EL (cell line): ENCODE results near the gene PTMA.
A peak's percentile ranks its signal among the peaks of the same experiment; 100 is the strongest.
"Not testable (repeated sequence)": the region's sequence is repeated elsewhere in the genome, so short reads cannot be mapped to it uniquely, and the experiment has no call there.

Source experiments
- DNase-seq: peaks from one replicate; pipeline ENCODE4 v3.0.0-alpha.2; 2016

The PTMA gene

DNA sequence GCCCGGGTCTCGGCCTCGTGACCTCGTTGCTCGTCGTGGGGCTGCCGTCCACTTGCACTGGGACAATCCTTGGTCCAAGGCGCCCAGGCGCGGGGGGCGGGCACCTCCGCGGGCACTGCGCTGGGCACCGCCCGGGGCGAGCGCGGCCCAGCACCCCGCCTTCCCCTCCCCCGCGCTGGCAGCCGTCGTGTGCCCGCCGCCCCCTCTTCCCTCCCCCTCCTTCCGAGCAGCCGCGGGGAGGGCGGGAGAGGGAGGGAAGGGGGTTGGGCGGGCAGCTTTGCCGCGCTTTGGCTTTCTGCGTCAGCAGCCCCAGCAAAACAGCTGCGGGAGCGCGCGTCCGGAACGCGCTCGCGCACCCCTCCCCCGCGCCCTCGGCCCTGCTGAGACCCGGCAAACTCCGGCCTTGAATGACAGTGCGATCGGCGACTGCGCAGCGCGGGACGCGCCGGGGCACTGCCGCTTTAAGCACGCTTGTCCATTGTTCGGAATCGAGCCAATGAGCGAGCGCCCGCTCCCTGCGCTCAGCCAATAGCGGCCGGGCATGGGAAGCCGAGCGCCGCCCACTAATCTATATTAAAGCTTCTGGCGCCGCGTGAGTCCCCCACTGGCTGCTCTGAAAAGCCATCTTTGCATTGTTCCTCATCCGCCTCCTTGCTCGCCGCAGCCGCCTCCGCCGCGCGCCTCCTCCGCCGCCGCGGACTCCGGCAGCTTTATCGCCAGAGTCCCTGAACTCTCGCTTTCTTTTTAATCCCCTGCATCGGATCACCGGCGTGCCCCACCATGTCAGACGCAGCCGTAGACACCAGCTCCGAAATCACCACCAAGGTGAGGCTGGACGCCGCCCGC, at the start of gene PTMA:
TSS of gene PTMA (plus strand) at position 599 of the 846 bp plus-strand sequence. CDS start at position 781, 182 bp downstream.
- DNase-seq = peak; percentile 99

DNA sequence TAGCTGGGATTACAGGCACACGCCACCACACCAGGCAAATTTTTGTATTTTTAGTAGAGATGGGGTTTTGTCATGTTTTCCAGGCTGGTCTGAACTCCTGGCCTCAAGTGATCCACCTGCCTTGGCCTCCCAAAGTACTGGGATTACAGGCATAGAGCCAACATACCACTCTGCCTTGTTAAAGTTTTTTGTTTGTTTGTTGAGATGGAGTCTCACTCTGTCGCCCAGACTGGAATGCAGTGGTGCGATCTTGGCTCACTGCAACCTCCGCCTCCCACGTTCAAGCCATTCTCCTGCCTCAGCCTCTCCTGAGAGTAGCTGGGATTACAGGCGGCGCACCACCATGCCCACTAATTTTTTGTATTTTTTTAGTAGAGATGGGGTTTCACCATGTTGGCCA, 48.3 kb upstream of the PTMA start:
- not testable (repeated sequence) for DNase-seq

DNA sequence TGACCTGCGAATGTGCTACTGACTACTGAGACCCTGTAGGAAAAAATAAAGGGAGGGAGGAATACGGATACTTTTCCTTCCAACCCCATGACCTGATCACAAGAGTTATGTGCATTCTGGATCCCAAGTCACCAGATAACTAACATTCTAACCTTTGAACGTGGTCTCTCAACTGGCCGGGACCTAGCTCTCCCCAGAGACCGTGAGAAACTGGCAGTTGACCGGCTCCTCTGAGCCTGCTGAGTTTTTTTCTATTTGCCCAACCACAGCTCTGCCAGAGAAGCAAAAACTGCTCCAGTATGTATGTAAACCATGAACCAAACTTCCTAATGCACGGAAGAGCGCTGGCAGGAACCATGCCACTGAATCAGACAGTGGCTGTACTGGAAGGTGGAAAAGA, 47.5 kb upstream of the PTMA start:
- DNase-seq = no peak

DNA sequence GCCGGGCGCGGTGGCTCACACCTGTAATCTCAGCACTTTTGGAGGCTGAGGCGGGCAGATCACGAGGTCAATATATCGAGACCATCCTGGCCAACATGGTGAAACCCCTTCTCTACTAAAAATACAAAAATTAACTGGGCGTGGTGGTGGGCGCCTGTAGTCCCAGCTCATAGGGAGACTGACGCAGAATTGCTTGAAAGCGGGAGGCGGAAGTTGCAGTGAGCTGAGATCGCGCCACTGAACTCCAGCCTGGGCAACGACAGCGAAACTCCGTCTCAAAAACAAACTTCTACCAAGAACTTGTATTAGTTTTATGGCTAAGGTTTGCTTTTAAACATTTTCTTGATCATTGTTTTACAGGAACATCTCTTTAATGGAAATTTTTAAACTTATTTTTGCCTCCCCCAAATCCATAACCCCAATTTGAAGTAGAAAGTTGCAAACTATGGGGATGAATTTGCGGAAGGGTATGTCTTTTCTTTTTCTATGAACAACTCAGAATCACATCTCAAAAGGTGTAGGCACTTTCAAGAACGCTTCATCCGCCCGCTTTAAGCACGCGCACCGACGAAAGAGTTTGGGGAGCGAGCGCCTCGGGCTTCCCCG, 46.8 kb upstream of the PTMA start:
- DNase-seq = no peak

DNA sequence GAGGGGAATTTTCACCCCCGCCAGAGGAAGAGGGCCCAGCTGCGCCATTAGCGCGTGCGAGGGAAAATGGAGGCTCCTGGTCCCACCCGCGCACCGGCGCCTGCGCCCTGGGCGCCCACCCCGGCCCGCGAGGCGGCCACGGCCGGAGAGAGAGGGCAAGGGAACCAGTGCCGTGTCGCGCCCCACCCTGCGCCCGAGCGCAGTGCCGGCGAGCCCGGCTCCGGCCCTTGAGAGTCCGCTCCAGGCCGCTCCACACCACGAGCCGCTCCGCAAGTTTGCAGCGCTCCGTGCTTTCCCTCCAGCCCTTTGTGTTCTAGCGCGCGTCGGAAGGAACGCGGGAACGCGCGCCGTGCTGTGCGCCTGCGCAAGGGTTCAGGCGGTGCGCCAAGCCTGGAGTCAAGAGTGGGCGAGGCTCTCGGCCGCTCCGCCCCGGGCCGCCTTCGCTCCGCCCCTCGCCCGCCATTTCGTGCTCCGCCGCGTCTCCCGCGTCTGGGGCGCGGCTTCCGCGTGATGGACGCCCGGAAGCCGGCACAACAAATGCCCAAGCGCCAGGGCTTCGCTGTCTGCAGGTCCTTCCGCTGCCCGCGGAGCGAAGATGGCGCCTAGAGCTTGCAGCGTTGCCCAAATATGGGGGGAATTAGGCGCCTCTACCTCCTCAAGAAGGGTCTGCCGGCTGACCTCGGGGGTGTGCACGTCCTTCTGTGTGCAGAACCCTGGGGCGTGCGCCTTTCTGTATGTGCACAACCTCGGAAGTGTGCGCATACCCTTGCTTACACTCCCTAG, 46.1 kb upstream of the PTMA start:
- DNase-seq = peak; percentile 93

- no peak for DNase-seq
Measured at GRCh38 chr2:231662811-231663457, 45.4 kb upstream of the PTMA start.

DNA sequence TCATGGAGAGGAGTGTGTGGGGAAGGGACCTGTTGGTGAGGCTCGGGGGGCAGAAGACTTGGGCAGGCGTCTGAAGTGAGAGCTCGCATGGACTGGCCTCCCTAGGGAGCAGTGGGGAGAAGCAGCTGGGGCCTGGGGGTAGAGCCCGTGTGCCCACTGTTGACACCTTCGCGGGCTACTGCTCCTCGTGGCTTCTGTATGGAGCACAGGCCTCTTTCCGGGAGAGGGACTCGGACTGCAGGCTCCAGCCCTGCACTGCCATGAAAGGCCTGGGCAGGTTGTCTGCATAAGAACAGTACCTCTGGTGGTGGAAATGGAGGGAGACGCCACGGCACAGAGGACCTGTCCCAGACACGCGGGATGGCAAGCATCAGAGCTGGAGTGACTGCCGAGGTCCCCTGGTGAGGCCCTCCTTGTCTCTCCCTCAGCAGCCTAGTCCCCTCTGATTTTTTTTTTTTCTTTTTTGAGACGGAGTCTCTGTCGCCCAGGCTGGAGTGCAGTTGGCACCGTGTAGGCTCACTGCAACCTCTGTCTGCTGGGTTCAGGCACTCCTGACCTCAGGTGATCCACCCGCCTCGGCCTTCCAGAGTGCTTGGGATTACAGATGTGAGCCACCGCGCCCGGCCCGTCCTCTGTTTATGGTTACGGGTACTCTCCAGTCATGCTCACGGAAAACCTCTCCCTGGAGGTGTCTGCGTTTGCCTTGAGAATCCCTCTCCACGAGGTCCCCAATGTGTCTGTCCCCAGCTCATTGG, 44.7 kb upstream of the PTMA start:
- DNase-seq = no peak

DNA sequence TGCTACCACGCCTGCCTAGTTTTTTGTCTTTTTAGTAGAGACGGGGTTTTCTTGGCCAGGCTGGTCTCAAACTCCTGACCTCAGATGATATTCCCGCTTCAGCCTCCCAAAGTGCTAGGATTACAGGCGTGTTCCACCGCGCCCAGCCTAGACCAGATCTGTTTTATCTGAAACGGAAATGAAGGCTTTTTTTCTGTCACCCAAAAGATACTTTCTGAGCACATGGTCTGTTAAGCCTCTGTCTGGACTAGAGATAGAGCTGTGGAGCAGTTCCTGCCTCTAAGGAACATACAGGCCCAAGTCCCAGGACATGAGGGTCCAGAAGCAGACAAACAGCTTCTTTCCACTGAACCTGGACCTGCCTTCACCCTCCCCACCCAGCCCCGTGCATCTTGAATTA, 43.6 kb upstream of the PTMA start:
- DNase-seq = no peak

DNA sequence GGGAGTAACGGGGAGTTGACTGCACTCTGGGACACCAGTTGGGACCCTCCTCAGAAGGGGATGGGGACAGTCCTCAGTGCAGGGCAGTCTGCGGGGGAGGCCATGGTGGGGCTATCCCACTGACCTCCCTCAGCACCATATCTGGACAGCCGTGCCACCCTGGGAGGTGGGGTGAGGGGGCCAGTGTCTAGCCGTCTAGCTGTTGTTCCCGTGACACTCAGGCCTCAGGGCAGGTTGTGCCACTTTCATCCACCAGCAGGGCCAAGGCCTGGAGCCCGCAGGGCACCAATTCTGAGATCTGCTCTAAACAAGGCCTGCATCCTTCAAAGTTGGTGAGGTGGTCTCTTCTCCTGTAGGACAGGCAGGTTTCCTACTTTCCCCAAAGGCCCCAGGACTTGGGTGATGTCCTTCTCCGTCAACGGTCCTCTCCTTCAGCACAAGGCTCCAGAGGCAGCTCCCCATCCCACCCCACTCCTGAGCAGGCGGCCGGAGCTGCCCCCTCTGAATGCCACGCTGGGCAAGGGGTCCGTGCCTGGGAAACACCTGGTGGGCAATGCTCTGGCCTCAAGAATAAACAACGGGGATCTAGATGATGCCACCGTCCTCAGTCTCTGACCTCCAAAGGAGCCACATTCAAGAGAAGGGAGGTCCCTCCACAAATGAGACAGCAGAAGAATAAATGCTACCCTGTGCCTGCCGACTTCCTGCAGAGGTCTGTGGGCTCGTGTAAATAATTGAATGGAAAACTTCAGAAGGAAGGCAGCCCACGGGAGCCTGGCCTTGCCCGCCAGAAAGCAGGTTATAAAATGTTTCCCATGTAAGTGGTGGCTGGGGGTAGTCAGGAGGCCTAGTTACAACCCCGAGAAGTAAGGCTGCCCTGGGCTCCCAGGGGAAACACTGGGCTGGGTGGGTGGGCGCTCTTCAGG, 42.8 kb upstream of the PTMA start:
- no peak for DNase-seq

GRCh38 chr2:231666171-231667095, 41.9 kb upstream of the PTMA start:
- DNase-seq = peak; percentile 96

- DNase-seq = no peak
Measured at GRCh38 chr2:231667096-231667427, 41.3 kb upstream of the PTMA start.

- DNase-seq = no peak
Measured at GRCh38 chr2:231667496-231667895, 40.8 kb upstream of the PTMA start.

DNA sequence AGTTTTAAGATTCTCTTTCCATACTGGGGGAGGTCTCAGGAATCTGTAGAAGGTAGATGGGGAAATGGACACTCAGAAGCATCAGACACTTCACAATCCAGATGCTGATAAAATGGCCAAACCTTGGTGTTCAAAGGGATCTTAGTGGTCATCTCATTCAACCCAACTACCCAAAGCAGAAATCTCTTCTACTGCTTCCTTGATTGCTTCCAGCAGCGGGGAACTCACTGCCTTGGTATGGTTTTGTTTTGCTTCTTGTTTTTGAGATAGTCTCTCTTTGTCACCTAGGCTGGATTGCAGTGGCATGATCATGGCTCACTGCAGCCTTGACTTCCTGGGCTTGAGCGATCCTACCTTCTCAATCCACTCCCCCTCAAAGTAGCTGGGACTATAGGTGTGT, 39.3 kb upstream of the PTMA start:
- no peak for DNase-seq

DNA sequence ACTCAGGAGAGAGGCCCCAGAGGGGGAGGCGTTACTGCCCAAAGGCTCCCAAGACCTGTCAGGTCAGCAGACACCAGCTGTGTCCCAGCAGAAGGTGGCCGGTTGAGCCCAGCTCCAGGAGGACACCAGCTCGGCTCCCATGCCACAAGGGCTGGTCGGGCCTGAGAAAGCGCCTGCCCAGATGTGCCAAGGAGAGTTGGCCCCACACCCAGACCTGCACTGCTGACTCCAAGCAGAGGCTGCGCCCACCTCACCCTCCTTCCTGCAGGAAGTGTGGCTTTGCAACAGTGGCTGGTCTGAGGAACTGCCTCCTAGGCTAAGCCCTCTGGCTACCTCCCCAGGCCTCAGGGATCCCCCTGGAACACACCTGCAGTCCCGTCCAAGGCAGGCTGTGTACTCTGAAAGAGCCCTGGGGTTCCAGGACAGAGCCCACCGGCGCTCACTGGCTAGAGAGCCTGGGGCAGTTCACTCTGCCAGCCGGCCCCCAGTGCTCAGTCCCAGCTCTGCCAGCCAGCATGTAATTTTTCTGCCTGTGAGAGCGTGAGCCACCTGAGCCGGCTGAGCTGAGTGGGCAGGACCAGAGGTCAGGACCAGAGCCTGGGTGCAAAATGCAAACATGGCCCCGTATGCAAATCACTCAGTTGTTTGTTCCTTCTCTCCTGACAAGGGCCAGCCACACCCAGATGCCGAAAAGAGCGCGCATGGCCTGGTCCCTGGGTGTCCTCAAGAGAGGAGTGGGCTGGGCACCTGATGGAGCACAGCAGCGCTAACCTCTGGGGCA, 36.9 kb upstream of the PTMA start:
- no peak for DNase-seq

DNA sequence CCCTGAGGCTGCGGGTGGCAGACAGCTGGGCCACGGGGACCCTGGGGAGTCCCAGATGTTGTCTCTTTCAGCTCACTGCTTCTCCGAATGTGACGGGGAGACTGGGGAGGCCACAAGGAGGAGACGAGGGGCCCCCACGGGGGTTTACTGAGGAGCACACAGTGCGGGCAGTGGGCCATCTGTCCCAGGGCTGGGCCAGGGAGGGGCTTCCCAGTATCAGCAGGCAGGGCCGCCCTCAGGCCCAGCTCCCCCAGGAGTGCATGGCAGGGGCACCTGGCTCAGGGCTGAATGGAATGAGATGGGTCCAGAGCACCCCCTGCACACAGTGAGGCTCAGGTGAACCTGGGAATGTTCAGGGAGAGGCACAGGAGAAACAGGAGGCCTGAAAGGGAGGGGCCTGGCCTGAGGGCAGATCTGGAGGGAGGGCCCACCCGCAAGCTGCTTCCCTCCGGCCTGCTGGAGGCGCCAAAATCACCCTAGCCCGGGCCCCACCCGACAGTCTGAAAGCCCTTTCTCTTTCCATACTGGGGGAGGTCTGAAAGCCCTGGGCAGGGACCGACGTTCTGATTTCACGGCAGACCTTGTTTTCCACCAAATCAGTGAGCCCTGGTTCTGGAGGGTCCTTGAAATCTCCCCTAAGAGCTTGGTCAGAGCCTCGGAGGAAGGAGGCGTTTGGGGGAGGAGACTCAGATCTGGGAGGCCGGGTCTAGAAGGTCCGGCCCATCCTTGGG, 35.5 kb upstream of the PTMA start:
- peak; percentile 63 for DNase-seq

GRCh38 chr2:231673348-231673770, 35.0 kb upstream of the PTMA start:
- peak; percentile 76 for DNase-seq

DNA sequence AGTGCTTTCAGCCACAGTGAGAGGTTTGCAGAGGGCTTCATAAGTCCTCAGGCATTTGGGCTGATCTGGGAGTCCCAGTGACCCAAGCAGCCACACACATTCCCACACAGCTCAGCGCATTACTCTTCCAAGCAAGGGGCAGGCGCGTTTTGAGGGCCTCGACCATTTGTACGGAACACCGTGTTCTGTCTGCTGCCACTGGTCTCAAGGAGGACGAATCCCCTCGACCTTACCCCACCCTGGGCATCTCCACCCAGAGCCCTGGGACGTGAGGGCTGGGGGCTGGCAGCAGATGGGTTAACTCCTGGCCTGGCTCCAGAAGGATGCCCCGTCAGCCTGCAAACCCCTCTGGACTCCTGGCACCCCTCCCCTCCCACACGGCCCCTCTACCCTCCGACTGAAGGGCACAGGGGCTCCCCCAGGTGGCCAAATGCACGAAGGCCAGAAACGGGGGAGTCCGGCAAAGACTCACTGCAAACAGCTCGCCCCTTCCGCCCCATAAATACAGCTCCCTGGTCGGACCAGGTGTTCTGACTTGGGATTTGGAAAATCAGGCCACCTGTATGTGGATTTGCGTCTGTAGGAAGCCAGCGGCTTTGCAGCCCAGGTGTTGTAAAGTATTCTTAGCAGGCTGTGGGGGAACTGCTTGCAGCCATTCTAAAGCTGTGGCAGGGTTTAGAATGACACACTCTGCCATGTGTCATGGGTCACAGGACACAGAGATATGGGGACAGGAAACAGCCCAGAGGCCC, 33.6 kb upstream of the PTMA start:
- DNase-seq = peak; percentile 61

GRCh38 chr2:231676243-231676642, 32.1 kb upstream of the PTMA start:
- DNase-seq = no peak
